ENCODE measurements around the gene PALLD.

Gene PALLD

GRCh38 chr4:168560184-168561180 is 63.6 kb downstream of the PALLD start:
- no peak for DNase-seq

GRCh38 chr4:168562041-168562571 is 65.3 kb downstream of the PALLD start:
- DNase-seq: no peak

DNA sequence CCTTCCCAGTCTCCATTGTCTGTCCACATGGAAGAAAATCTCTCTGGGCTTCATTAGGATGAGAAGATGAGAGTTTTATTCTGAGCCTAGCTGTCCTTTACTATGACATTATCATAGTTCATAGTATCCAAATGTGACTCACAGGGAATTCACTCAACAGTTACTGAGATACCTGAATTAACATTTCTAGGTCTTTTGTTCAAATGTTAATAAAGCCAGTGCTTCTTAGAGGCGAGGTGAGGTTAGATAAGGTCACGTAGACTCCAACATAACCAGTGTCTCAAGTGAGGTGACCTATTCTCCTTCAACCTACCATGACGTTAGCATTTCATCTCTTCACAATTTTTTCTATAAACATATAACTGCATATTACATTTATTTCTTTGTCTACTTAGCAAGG is 67.2 kb downstream of the PALLD start:
- no peak for DNase-seq

DNA sequence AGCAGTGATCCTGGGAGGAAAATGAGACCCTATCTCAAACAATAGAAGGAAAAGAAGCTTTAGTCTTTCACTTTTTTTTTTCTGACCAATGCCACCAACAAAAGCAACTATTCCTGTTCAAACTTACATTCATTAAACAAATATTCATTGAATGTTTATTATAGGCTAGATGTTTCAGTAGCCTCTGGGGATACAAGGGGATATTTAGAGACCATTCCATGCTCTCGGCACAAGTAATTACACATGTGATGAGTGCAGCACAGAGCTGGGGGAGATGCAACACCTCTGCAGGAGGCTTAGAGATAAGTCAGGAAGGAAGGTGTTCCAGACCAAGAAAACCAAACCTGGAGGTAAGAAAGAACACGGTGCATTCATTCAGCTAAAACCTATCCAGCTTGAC is 68.3 kb downstream of the PALLD start:
- DNase-seq: no peak

GRCh38 chr4:168566726-168567125 is 69.9 kb downstream of the PALLD start:
- no peak for DNase-seq

DNA sequence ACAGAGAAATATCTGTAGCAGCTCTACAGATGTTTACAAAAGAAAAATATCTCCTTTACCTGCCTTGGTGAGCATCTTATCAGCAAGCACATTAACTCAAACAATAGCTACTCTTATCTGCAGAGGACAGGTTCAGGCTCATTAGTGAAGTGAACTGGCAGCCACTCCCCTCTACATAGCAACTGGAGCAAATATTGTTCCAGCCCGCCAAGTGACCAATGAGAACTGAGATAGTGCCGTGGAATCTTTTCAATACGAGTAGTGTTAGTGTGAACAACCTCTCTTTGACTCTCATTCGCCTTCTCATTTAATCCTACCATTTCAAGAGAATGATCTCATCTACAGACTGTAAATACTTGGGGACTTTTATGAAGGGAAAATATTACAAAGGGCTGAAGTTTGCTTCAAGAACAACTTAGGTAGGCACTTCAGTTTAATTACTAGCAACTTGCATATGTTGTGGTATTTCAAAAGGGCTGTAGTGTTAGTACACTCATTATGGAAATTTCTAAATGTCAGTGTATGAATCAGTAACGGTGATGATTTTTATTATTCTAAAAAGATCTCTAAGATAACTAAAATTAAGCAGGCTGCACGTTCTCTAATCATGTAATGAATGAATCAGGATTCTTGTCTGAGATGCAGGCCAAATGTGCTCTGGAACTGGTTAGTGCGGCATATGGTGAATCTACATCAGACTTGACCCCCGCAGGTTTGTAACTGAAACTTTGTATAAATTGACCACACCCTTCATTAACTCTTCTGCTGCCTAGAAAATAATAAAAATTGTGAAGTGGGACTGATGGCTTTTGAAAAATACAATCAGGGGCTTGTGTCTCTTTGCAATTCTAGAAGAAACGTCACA is 72.4 kb downstream of the PALLD start:
- DNase-seq: no peak

GRCh38 chr4:168569931-168570276 is 73.1 kb downstream of the PALLD start:
- no peak for DNase-seq

DNA sequence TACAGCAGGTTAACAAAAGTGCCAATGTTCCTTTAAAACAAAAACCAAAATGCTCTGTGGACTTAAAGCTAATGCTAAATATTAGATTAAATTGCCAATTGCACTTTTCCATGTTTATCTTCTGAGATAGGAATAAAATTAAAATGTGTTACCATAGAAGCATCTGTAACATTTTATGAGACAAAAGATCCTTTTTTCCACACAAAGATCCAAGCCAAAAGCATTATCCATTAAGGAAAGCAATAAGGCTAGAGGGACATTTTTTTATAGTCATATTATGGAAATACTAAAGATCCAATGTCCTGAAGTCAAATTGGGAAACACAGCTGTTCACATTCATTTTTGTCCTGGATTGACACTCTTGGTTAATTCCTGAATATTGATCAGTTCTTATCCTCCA is 73.6 kb downstream of the PALLD start:
- no peak for DNase-seq

- DNase-seq: no peak
Measured at GRCh38 chr4:168572002-168572401, 75.2 kb downstream of the PALLD start.

DNA sequence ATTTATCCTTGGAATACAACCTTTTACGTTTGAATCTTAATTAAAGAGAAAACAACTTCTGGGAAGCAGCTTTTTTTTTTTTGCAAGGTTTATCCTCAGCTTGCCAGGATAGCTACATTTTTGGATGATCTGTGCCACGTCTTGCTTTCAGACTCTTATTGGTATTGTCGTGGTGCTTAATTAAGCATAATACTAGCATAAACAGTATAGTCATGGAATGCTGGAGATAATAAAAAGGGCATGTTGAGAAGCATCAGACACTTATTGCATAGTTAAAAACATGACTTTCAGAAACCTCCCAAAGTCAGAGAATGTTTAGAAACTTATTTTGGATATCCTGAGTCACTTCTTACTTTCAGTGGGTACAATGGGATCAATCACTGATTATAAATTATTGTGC is 77.0 kb downstream of the PALLD start:
- no peak for DNase-seq

DNA sequence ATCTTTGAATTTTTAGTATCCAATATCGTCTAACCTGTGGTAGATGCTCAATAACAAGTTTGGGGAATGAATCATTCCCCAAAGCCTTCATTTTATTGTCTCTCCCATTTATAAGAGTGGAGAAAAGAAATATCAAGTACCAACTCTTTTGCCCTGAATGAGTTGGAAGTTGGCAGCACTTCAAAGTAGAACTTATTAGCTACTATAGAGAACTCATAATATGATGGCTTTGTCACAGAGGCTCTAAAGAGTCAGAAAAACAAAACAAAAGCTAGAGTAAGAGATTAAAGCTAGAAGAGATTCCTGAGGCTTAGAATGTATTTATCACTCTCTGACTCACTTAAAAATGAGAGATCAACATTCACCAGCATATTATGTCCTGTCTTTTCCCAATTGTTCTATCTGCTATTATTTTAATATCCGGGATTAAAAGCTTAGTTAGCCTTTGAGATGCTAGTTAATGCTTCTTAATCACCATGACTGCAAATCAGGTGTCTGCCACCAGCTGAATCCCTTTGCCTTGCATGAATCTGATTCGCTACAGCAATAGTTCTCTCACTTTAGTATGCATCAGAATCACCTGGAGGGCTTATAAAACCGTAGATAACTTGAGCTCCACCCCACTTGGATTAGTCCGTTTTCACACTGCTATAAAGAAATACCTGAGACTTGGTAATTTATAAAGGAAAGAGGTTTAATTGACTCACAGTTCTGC is 77.9 kb downstream of the PALLD start:
- no peak for DNase-seq

DNA sequence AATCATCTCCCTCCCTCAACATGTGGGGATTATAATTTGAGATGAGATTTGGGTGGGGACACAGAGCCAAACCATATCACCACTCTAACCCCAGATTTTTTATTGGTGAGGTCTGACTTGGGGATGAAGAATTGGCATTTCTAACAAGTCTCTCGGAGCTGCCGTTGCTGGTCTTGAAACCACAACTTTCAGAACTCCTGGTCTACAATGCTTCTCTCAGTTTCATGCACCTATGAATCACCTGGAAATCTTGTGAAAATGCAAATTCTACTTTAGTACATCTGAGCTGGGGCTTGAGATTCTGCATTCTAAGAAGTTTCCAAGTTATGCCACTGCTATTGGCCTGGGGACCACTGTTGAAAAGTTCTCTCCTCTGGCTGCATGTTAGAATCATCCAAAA is 78.6 kb downstream of the PALLD start:
- no peak for DNase-seq

GRCh38 chr4:168577624-168578023 is 80.8 kb downstream of the PALLD start:
- no peak for DNase-seq

- DNase-seq: no peak
Measured at GRCh38 chr4:168580228-168580627, 83.4 kb downstream of the PALLD start.

DNA sequence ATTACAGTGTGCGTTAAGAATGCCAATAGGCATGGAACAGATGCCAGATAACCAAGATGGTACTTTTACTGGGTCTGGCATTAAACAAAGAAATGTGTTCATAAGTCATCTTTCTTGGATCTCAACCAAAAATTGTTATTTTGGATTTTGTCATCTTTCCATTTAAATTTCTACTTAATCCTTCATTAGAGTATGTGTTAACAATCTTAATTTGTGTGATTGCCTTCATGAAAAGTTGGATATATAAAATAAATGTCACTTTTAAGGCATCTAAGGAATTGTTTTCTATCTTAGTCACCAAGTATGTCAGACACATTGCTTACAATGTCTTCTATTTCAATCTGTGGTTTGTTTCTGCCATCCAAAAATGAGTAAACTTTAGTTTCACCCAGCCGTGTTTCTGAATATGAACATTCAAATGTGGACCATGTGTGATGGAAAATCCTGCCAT is 87.5 kb downstream of the PALLD start:
- DNase-seq: no peak

GRCh38 chr4:168585168-168586091 is 88.6 kb downstream of the PALLD start:
- DNase-seq: peak; percentile 73

DNA sequence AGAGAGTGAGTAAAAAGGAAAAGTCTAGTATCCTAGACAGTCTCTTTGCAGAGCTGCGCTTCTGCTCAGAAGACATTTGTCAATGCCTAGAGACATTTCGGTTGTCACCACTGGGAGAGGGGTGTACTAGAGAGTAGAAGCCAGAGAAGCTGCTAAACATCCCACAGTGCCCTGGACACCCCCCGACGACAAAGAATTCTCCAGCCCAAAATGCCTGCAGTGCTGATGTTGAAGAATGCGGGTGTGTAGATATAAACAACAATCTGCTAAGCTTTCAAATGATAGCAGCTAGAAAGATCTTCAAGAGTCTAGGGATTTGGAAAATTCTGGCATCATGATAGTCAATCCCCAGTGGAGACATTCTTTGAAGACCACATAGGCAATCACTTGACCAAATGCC is 90.1 kb downstream of the PALLD start:
- no peak for DNase-seq

DNA sequence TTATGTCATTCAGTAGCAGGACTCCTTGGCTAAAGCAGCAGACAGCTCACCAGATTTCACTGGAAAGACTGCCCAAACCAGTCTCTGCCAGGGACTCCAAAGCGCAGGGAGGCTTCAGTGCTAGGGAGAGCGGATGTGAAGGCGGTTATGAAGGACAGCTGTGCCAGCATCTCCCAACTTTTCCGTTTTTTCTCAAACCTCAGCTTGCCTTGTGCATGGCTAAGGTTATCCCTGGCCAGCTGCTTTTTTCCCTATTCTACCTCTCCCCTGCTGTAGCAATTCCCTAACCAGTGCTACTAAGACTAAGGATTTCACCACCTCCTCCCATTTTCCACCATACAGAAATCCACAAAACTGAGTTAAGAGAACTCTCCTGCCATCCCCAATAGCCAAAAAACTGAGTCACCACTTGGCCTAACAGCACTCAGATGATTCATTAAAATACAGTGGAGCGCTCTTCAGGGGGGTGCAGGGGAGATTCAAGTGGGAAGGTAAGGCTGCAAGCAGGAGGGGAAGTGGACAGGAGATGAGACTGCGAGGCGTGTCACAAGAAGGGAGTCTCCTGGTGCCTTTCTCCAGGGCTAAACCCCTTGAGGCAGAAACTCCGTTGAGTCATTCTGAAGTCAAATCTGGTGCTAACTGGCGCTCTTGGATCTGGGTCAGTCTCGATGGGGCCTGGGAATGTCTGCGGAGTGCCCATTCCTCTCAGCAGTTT is 90.7 kb downstream of the PALLD start:
- no peak for DNase-seq

DNA sequence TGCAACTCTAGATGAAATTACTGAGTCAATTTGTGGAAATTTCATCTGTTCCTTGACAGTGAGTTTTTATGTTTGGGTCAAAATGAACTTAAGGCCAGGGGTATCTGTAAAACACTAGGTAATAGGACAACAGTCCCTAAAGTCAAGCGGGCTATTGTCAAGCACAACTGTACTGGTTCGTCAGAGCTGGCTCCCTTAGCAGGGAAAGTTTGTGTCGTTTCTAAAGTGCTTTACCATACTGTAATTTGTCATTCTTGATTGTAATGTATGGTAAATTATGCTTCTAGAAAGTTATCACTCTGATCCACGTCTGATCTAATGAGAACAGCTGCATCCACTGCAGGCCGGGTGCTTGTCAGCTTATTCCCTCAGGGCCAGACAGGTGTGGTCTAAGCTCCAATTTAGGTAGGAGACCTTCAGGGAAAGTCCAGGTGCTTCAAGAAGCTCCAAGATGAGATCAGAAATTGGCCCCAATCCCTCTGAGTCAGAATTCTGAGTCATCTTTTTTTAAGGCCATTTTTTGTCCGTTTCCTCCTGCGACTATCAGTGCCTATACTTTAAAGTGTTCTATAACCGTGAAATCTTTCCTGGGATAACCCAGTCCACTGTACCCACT is 92.2 kb downstream of the PALLD start:
- no peak for DNase-seq

DNA sequence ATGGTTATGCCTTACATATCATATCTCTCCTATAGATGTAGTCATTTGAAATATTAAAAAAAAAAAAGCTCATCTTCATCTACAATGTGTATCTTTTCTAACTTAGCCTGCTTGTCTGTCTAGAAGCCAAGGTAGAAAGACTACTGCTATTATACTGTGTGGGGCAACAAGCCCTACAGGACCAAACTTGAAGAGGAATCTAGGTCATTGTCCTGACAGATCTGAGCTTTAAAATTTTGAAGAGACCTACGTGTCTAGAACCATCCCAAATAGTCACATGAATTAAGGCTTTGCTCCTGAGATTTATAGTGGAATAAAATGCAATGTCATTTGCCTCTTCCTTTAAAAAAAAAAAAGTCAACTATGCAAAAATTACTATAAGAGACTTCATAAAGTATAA is 95.8 kb downstream of the PALLD start:
- DNase-seq: no peak
